ENCODE data around the gene SH3TC2.

The SH3TC2 gene

DNA sequence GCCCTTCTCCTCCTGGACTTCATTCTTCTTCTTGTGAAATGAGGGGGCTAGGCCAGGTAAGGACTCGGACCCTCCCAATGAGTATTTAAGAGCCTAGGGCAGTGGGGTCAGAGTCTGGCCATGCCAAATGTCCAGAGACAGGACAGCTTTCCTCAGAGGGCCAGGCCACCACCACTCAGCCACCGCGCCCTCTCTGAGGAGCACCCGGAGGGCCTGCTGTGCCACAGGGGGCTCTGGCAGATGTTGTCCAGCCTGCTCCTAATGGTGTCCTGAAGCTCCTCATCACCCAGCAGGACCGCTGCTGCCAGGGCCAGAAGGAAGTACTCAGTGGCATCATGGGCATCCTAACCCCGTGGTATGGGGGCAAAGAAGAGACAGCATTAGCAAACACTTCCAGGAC, 58.3 kb downstream of the SH3TC2 start:
- POLR2A ChIA-PET: no interaction called here
- TF ChIP-seq HDGF (IDR thresholded peaks at IDR 0.05; ENCODE audit: borderline replicate concordance) (no peak), NFRKB (IDR thresholded peaks at IDR 0.05) (no peak), TARDBP (IDR thresholded peaks at IDR 0.05) (no peak), L3MBTL2 (conservative IDR thresholded peaks at IDR 0.05) (no peak), FOXK2 (IDR thresholded peaks at IDR 0.05) (no peak), FOXM1 (IDR thresholded peaks at IDR 0.05; ENCODE audit: borderline replicate concordance) (no peak), SP1 (IDR thresholded peaks at IDR 0.05) (no peak), ELF4 (IDR thresholded peaks at IDR 0.05) (no peak), SUZ12 (IDR thresholded peaks at IDR 0.05) (no peak), BHLHE40 (IDR thresholded peaks at IDR 0.05; ENCODE audit: borderline replicate concordance) (no peak), CTBP1 (IDR thresholded peaks at IDR 0.05; ENCODE audit: borderline replicate concordance) (no peak), ARNT (IDR thresholded peaks at IDR 0.05) (no peak), ZNF384 (IDR thresholded peaks at IDR 0.05) (no peak), FOXA1 (IDR thresholded peaks at IDR 0.05) (no peak), LEF1 (IDR thresholded peaks at IDR 0.05; ENCODE audit: borderline replicate concordance) (no peak)
- TF ChIP-seq, protein P1, sequence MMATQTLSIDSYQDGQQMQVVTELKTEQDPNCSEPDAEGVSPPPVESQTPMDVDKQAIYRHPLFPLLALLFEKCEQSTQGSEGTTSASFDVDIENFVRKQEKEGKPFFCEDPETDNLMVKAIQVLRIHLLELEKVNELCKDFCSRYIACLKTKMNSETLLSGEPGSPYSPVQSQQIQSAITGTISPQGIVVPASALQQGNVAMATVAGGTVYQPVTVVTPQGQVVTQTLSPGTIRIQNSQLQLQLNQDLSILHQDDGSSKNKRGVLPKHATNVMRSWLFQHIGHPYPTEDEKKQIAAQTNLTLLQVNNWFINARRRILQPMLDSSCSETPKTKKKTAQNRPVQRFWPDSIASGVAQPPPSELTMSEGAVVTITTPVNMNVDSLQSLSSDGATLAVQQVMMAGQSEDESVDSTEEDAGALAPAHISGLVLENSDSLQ (IDR thresholded peaks at IDR 0.05): no peak
- DNase-seq (ENCODE audit: extremely low spot score): no peak
- CTCF ChIA-PET: no interaction called here

DNA sequence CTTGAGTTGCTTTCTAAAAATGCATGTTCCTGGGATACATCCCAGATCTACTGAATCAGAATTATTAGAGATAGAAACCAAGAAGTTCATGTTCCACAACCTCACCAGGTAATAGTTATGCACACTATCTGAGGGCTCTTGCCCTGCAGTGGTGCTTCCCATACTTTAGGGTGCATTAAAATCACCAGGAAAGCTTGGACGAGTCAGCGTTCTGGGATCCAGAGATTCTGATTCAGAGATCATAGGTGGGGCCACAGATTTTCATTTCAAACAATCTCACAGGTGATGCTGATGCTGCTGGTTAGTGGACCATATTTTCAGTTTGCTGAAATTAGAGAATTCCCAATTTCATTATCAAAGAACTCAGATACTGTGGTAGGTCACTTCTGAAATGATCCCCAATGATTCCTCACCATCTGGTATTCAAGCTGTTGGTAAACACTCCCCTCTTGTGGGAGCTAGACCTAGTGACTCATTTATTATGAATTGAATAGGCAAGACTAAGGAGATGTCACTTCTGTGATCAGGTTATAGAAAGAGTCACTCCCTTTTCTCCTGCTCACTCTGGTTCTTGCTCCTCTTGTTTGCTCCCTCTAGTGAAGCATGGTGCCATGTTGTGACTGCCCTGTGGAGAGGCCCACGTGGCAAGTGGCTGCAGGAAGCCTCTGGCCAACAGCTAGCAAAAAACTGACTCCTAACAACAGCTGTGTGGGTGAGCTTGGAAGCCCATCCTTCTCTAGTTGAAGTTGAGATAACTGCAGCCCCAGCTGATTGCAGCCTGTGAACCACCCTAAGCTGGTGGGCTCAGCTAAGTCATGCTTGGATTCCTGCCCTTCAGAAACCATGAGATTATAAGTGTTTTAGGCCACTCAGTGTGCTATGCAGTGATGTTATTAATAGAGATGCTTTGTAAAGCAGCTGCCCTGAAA, 59.8 kb downstream of the SH3TC2 start:
- no peak for DNase-seq (ENCODE audit: extremely low spot score)
- TF ChIP-seq, protein P1 (IDR thresholded peaks at IDR 0.05): no peak
- TF ChIP-seq SP1 (IDR thresholded peaks at IDR 0.05): no peak
- ChIA-PET CTCF (interaction anchor here (0.7 to 2.2 kb wide), 3 partner anchors 46 to 272 kb away, joined by 3 to 9 read pairs (median 4); no protein-coding TSS in a partner anchor), POLR2A (no interaction called here)

DNA sequence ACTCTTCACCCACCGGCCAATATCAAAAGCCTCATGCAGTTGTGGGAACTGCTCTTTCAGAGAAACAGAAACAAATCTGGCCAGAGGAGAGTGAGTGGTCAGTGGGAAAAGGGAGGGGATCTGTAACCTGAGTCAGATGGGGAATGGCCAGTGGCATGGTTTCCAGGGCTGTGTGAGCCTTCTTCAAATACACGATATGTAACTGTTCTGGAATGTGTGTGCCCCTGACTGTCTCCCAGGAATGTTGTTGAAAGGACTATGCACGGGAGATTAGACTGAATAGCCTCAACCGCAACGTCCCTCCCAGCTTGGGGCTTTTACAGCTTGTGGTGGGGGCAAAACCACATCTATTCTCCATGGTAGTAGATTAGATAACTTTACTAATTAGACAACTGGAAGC, 60.8 kb downstream of the SH3TC2 start:
- no peak for DNase-seq (ENCODE audit: extremely low spot score)
- POLR2A ChIA-PET: no interaction called here
- TF ChIP-seq TARDBP (IDR thresholded peaks at IDR 0.05) (no peak), FOXK2 (IDR thresholded peaks at IDR 0.05) (no peak), LEF1 (IDR thresholded peaks at IDR 0.05; ENCODE audit: borderline replicate concordance) (no peak), ZNF384 (IDR thresholded peaks at IDR 0.05) (no peak), L3MBTL2 (conservative IDR thresholded peaks at IDR 0.05) (no peak), FOXA1 (IDR thresholded peaks at IDR 0.05) (no peak), ELF4 (IDR thresholded peaks at IDR 0.05) (no peak), ARNT (IDR thresholded peaks at IDR 0.05) (no peak), SP1 (IDR thresholded peaks at IDR 0.05) (no peak), NFRKB (IDR thresholded peaks at IDR 0.05) (no peak), BHLHE40 (IDR thresholded peaks at IDR 0.05; ENCODE audit: borderline replicate concordance) (no peak), FOXM1 (IDR thresholded peaks at IDR 0.05; ENCODE audit: borderline replicate concordance) (no peak), CTBP1 (IDR thresholded peaks at IDR 0.05; ENCODE audit: borderline replicate concordance) (no peak), HDGF (IDR thresholded peaks at IDR 0.05; ENCODE audit: borderline replicate concordance) (no peak), SUZ12 (IDR thresholded peaks at IDR 0.05) (no peak)
- TF ChIP-seq, protein P1 (IDR thresholded peaks at IDR 0.05): no peak
- CTCF ChIA-PET: interaction anchor here (1.2 to 2.2 kb wide), 3 partner anchors 261 to 271 kb away, joined by 4 to 9 read pairs (median 4); no protein-coding TSS in a partner anchor

DNA sequence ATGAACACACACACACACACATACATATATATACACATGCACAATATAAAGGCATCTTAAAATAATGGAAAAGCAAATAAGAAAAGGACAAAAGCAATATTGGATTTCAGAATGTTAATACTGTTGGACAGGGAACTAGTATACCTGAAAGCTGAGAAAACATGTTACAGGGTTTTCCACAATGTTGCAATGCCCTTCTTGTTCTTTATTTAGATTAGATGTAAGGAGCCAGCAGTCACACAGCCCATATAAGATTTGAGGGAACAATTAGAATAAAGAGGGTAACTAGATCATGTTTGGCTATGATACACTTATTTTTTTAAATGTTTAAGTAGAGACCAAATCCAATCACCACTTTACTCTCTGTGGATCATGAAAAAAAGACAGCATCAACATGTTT, 61.7 kb downstream of the SH3TC2 start:
- ChIA-PET CTCF (interaction anchor here (1.1 to 2.2 kb wide), 3 partner anchors 34 to 270 kb away, joined by 3 to 9 read pairs (median 4); no protein-coding TSS in a partner anchor), POLR2A (no interaction called here)
- no peak for DNase-seq (ENCODE audit: extremely low spot score)
- TF ChIP-seq, protein P1 (IDR thresholded peaks at IDR 0.05): no peak
- TF ChIP-seq TARDBP (IDR thresholded peaks at IDR 0.05) (no peak), ELF4 (IDR thresholded peaks at IDR 0.05) (no peak), BHLHE40 (IDR thresholded peaks at IDR 0.05; ENCODE audit: borderline replicate concordance) (no peak), LEF1 (IDR thresholded peaks at IDR 0.05; ENCODE audit: borderline replicate concordance) (no peak), ARNT (IDR thresholded peaks at IDR 0.05) (no peak), SP1 (IDR thresholded peaks at IDR 0.05) (no peak), L3MBTL2 (conservative IDR thresholded peaks at IDR 0.05) (no peak), SUZ12 (IDR thresholded peaks at IDR 0.05) (no peak), FOXM1 (IDR thresholded peaks at IDR 0.05; ENCODE audit: borderline replicate concordance) (no peak), HDGF (IDR thresholded peaks at IDR 0.05; ENCODE audit: borderline replicate concordance) (no peak), NFRKB (IDR thresholded peaks at IDR 0.05) (no peak), CTBP1 (IDR thresholded peaks at IDR 0.05; ENCODE audit: borderline replicate concordance) (no peak), FOXK2 (IDR thresholded peaks at IDR 0.05) (no peak), FOXA1 (IDR thresholded peaks at IDR 0.05) (no peak), ZNF384 (IDR thresholded peaks at IDR 0.05) (no peak)

DNA sequence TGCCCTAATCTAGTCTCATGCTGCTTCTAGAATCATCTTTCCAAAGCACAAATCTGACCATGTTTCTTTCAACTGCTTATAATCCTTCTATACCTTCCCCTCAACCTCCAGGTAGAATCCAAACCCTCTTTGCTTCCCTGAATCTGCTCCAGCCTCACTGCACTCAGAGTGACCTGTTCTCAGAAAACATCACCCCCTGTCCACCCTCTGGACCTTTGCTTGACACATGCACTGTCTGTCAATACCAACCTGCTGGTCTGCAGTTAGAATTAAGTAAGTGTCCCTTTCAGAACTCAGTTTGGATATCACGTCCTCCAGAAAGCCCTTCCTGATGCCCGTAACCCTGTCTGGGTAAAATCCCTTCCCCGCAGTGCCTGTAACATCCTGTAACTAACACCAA, 63.1 kb downstream of the SH3TC2 start:
- ChIA-PET CTCF (interaction anchor here (1.0 kb wide), 1 partner anchor 268 kb away, joined by 3 read pairs; no protein-coding TSS in a partner anchor), POLR2A (no interaction called here)
- TF ChIP-seq L3MBTL2 (conservative IDR thresholded peaks at IDR 0.05): no peak
- no peak for TF ChIP-seq TARDBP (IDR thresholded peaks at IDR 0.05)
- no peak for TF ChIP-seq HDGF (IDR thresholded peaks at IDR 0.05; ENCODE audit: borderline replicate concordance)
- TF ChIP-seq, protein P1 (IDR thresholded peaks at IDR 0.05): no peak
- TF ChIP-seq SUZ12 (IDR thresholded peaks at IDR 0.05): no peak
- no peak for TF ChIP-seq LEF1 (IDR thresholded peaks at IDR 0.05; ENCODE audit: borderline replicate concordance)
- no peak for TF ChIP-seq ZNF384 (IDR thresholded peaks at IDR 0.05)
- no peak for TF ChIP-seq CTBP1 (IDR thresholded peaks at IDR 0.05; ENCODE audit: borderline replicate concordance)
- TF ChIP-seq SP1 (IDR thresholded peaks at IDR 0.05): no peak
- no peak for TF ChIP-seq FOXA1 (IDR thresholded peaks at IDR 0.05)
- no peak for TF ChIP-seq NFRKB (IDR thresholded peaks at IDR 0.05)
- no peak for DNase-seq (ENCODE audit: extremely low spot score)

Measured in HEK293T (cell line).